ENCODE data around the gene PPP3CB.

Gene PPP3CB

DNA sequence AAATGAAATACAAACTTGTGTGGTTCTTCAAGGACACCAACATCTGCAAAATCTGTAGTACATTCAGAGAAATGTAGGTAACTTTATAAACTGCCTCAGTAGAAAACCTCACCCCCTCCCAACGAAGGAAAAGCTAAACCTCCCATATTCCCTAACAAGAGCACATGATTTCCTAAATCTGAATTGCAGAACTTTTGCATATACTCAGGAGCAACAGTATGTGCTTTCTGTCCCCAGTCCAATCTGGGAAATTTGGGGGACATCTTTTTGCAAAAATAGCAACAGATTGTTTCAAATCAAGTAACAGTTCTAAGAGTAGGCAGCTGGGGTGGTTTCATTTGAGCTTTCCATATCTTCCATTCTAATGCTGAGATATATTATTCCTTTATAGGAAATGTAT, 46.7 kb downstream of the PPP3CB start:
- ChIA-PET CTCF (no interaction called here), POLR2A (no interaction called here)
- no peak for DNase-seq (ENCODE audit: extremely low spot score)
- TF ChIP-seq L3MBTL2 (conservative IDR thresholded peaks at IDR 0.05) (no peak), ELF4 (IDR thresholded peaks at IDR 0.05) (no peak), FOXK2 (IDR thresholded peaks at IDR 0.05) (no peak), FOXA1 (IDR thresholded peaks at IDR 0.05) (no peak), LEF1 (IDR thresholded peaks at IDR 0.05; ENCODE audit: borderline replicate concordance) (no peak), ZNF384 (IDR thresholded peaks at IDR 0.05) (no peak), NFRKB (IDR thresholded peaks at IDR 0.05) (no peak), SUZ12 (IDR thresholded peaks at IDR 0.05) (no peak), ARNT (IDR thresholded peaks at IDR 0.05) (no peak), FOXM1 (IDR thresholded peaks at IDR 0.05; ENCODE audit: borderline replicate concordance) (no peak)
- TF ChIP-seq, protein P1, sequence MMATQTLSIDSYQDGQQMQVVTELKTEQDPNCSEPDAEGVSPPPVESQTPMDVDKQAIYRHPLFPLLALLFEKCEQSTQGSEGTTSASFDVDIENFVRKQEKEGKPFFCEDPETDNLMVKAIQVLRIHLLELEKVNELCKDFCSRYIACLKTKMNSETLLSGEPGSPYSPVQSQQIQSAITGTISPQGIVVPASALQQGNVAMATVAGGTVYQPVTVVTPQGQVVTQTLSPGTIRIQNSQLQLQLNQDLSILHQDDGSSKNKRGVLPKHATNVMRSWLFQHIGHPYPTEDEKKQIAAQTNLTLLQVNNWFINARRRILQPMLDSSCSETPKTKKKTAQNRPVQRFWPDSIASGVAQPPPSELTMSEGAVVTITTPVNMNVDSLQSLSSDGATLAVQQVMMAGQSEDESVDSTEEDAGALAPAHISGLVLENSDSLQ (IDR thresholded peaks at IDR 0.05), result no peak

DNA sequence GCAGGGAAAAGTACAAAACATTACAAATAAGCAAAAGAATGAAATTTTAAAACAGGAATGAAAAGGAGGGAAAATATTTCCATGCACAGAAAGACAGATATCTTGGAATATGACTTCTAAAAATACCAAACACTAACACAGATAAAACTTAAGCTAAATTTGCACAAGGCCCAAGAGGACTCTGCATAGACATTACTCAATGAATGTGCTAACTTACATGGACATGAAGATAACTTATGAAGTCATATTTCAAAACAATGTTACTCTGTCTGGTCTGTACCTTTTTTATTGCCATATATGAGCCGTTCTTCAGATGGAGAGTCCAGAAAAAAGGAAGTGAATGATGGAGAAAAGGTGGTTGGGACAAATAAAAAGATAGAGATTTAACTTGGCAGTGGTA, 47.4 kb downstream of the PPP3CB start:
- ChIA-PET CTCF (no interaction called here), POLR2A (no interaction called here)
- no peak for TF ChIP-seq SP1 (IDR thresholded peaks at IDR 0.05)
- no peak for TF ChIP-seq FOXA1 (IDR thresholded peaks at IDR 0.05)
- TF ChIP-seq BHLHE40 (IDR thresholded peaks at IDR 0.05; ENCODE audit: borderline replicate concordance), result no peak
- no peak for TF ChIP-seq NFRKB (IDR thresholded peaks at IDR 0.05)
- no peak for TF ChIP-seq FOXM1 (IDR thresholded peaks at IDR 0.05; ENCODE audit: borderline replicate concordance)
- no peak for TF ChIP-seq L3MBTL2 (conservative IDR thresholded peaks at IDR 0.05)
- no peak for TF ChIP-seq SUZ12 (IDR thresholded peaks at IDR 0.05)
- TF ChIP-seq TARDBP (IDR thresholded peaks at IDR 0.05), result no peak
- TF ChIP-seq HDGF (IDR thresholded peaks at IDR 0.05; ENCODE audit: borderline replicate concordance), result no peak
- TF ChIP-seq ELF4 (IDR thresholded peaks at IDR 0.05), result no peak
- DNase-seq (ENCODE audit: extremely low spot score), result no peak

DNA sequence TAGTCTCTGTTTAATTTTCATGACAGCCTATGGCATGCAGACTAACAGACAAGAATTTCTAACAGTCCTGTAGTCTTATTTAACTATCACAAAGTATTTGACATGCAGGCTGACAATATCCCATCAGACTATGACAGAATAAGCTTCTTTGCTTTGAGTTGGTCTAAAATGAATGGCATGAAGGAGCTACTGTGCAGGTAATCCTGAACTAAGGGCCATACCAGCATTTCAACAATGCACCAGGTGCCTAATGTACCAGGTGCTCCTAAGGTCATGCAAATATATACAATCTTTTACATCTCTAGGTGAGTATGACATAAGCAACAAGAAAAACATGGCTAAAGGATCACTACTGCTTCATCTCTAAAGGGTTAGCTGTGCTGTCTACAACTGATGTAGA, 48.9 kb downstream of the PPP3CB start:
- no peak for TF ChIP-seq SUZ12 (IDR thresholded peaks at IDR 0.05)
- no peak for TF ChIP-seq NFRKB (IDR thresholded peaks at IDR 0.05)
- no peak for TF ChIP-seq ELF4 (IDR thresholded peaks at IDR 0.05)
- no peak for TF ChIP-seq L3MBTL2 (conservative IDR thresholded peaks at IDR 0.05)
- TF ChIP-seq FOXK2 (IDR thresholded peaks at IDR 0.05), result no peak
- CTCF ChIA-PET, result no interaction called here
- POLR2A ChIA-PET, result no interaction called here
- DNase-seq (ENCODE audit: extremely low spot score), result no peak

DNA sequence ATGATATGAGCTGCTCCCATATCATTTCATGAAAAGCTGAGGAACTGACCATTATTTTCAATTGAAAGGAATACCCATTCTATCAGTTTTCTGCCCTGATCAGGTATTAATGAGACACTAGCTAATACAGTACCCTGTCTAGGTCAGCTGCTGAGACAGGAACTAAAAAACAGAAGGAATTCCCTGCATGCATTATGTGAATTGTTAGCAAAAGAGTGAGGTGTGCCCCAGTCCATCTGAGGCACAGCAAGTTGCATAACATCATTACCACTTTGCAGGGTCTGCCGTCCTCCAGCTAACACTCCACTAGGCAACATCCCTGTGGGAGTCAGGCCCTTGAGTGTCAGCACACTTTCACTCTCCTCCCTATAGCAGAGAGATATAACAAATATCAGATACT, 51.4 kb downstream of the PPP3CB start:
- ChIA-PET CTCF (no interaction called here), POLR2A (no interaction called here)
- TF ChIP-seq CTBP1 (IDR thresholded peaks at IDR 0.05; ENCODE audit: borderline replicate concordance) (no peak), LEF1 (IDR thresholded peaks at IDR 0.05; ENCODE audit: borderline replicate concordance) (no peak), HDGF (IDR thresholded peaks at IDR 0.05; ENCODE audit: borderline replicate concordance) (no peak), FOXK2 (IDR thresholded peaks at IDR 0.05) (no peak), FOXA1 (IDR thresholded peaks at IDR 0.05) (no peak), BHLHE40 (IDR thresholded peaks at IDR 0.05; ENCODE audit: borderline replicate concordance) (no peak), ARNT (IDR thresholded peaks at IDR 0.05) (no peak), ELF4 (IDR thresholded peaks at IDR 0.05) (no peak), SP1 (IDR thresholded peaks at IDR 0.05) (no peak)
- DNase-seq (ENCODE audit: extremely low spot score), result no peak

DNA sequence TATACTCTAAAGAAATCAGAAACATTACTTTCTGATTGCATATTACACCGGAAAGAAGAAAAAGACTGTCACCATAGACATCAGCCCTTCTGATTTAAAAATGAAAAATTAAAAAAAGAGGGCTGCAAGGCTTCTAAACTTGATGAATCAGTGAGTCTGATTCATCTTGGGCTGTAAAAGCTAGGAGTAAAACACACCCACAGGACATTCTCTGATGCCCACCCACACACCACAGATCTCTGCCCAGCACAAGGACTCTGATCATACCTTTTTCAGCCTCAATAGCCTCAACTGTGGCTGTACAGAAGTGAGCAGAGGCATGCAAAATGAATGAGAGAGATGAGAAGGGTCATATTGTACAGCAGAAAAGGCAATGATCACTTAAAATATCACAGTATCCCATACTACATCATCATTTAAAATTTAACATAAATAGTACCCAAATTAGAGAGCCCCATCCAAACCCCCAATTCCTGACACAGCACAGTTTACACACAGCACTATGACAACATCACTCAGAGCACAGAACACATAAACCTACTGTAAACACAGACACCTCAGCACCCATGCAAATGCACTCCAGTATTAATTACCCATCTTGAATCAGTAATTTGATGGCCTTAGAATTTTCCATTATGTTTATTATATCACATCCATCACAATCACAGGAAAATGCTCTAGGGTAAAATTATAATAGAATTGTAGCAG, 56.1 kb downstream of the PPP3CB start:
- ChIA-PET CTCF (no interaction called here), POLR2A (no interaction called here)
- DNase-seq (ENCODE audit: extremely low spot score), result no peak

DNA sequence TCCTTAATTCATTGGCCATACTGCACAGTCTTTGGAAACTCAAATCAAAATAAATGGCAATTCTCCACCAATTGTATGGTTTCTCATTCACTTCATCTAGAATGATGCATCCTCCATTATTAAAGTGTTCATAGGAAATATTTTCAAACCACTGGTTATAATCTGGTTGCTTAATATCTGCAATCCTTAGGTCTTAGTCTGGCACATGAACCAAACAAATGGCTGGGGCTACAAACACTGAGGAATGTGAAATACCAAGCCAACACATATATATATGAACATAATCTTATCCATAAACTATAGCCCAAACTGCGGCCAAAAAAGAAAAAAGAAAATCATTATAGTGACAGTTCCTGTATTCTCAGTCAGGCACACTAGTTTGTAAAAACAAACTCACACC, 56.8 kb downstream of the PPP3CB start:
- no peak for DNase-seq (ENCODE audit: extremely low spot score)
- POLR2A ChIA-PET, result no interaction called here
- CTCF ChIA-PET, result no interaction called here
- no peak for TF ChIP-seq ZNF384 (IDR thresholded peaks at IDR 0.05)
- TF ChIP-seq L3MBTL2 (conservative IDR thresholded peaks at IDR 0.05), result no peak
- TF ChIP-seq CTBP1 (IDR thresholded peaks at IDR 0.05; ENCODE audit: borderline replicate concordance), result no peak
- no peak for TF ChIP-seq SUZ12 (IDR thresholded peaks at IDR 0.05)
- TF ChIP-seq, protein P1 (IDR thresholded peaks at IDR 0.05), result no peak
- no peak for TF ChIP-seq NFRKB (IDR thresholded peaks at IDR 0.05)
- no peak for TF ChIP-seq LEF1 (IDR thresholded peaks at IDR 0.05; ENCODE audit: borderline replicate concordance)
- no peak for TF ChIP-seq SP1 (IDR thresholded peaks at IDR 0.05)
- no peak for TF ChIP-seq ELF4 (IDR thresholded peaks at IDR 0.05)
- no peak for TF ChIP-seq BHLHE40 (IDR thresholded peaks at IDR 0.05; ENCODE audit: borderline replicate concordance)
- TF ChIP-seq FOXM1 (IDR thresholded peaks at IDR 0.05; ENCODE audit: borderline replicate concordance), result no peak
- TF ChIP-seq FOXK2 (IDR thresholded peaks at IDR 0.05), result no peak
- TF ChIP-seq TARDBP (IDR thresholded peaks at IDR 0.05), result no peak
- TF ChIP-seq FOXA1 (IDR thresholded peaks at IDR 0.05), result no peak
- no peak for TF ChIP-seq ARNT (IDR thresholded peaks at IDR 0.05)

More for the DNA sequence above, 56.1 kb downstream of the PPP3CB start:
- TF ChIP-seq LEF1 (IDR thresholded peaks at IDR 0.05; ENCODE audit: borderline replicate concordance) (no peak), ELF4 (IDR thresholded peaks at IDR 0.05) (no peak), HDGF (IDR thresholded peaks at IDR 0.05; ENCODE audit: borderline replicate concordance) (no peak), NFRKB (IDR thresholded peaks at IDR 0.05) (no peak), CTBP1 (IDR thresholded peaks at IDR 0.05; ENCODE audit: borderline replicate concordance) (no peak), L3MBTL2 (conservative IDR thresholded peaks at IDR 0.05) (no peak), BHLHE40 (IDR thresholded peaks at IDR 0.05; ENCODE audit: borderline replicate concordance) (no peak), ZNF384 (IDR thresholded peaks at IDR 0.05) (no peak), SP1 (IDR thresholded peaks at IDR 0.05) (no peak), SUZ12 (IDR thresholded peaks at IDR 0.05) (no peak), ARNT (IDR thresholded peaks at IDR 0.05) (no peak), TARDBP (IDR thresholded peaks at IDR 0.05) (no peak), FOXM1 (IDR thresholded peaks at IDR 0.05; ENCODE audit: borderline replicate concordance) (no peak), FOXA1 (IDR thresholded peaks at IDR 0.05) (no peak), FOXK2 (IDR thresholded peaks at IDR 0.05) (no peak)
- TF ChIP-seq, protein P1 (IDR thresholded peaks at IDR 0.05), result no peak

Measured in HEK293T (cell line).